ENCODE measurements around the gene FBXO34. TPM values are rescaled to one million over a fixed set of nuclear protein-coding genes. Genes with fewer than 3 reads are reported as not detected.

Gene FBXO34
- total RNA-seq, 2 donors from 2014 or later = 44.1 to 51.6 TPM

- no peak for DNase-seq
- Mint-ChIP-seq H3K36me3 (ENCODE audit: low read depth) (peaks cover 35% of the 10 kb centered on the region), H3K9me3 (no peaks in the 10 kb centered on the region), H3K27ac (no peak overlapping the region), H3K4me3 (no peak overlapping the region), H3K4me1 (peaks cover 14% of the 10 kb centered on the region), H3K27me3 (ENCODE audit: insufficient read depth) (no peaks in the 10 kb centered on the region)
- 87 to 99% methylated on average over 4 of the region's 4 CpGs for WGBS, 2 experiments (ENCODE audit: insufficient coverage in 1 of 2, insufficient read length in 1 of 2)
- Histone ChIP-seq H3K27ac (ENCODE audit: low read depth, low read length) (no peak overlapping the region), H3K27me3 (ENCODE audit: control insufficient read depth, insufficient read depth, low read length, poor library complexity, severe bottlenecking) (no peaks in the 10 kb centered on the region), H3K36me3 (ENCODE audit: control insufficient read depth, insufficient read depth, low read length) (peaks cover 32% of the 10 kb centered on the region), H3K4me3 (ENCODE audit: low read length) (no peak overlapping the region), H3K4me1 (ENCODE audit: control insufficient read depth, insufficient read depth, low read length) (no peaks in the 10 kb centered on the region), H3K9ac (ENCODE audit: extremely low read depth, low read length, poor library complexity, severe bottlenecking) (no peak overlapping the region), H3K9me3 (ENCODE audit: control insufficient read depth, low read length) (no peaks in the 10 kb centered on the region)
- TF ChIP-seq, protein P1, sequence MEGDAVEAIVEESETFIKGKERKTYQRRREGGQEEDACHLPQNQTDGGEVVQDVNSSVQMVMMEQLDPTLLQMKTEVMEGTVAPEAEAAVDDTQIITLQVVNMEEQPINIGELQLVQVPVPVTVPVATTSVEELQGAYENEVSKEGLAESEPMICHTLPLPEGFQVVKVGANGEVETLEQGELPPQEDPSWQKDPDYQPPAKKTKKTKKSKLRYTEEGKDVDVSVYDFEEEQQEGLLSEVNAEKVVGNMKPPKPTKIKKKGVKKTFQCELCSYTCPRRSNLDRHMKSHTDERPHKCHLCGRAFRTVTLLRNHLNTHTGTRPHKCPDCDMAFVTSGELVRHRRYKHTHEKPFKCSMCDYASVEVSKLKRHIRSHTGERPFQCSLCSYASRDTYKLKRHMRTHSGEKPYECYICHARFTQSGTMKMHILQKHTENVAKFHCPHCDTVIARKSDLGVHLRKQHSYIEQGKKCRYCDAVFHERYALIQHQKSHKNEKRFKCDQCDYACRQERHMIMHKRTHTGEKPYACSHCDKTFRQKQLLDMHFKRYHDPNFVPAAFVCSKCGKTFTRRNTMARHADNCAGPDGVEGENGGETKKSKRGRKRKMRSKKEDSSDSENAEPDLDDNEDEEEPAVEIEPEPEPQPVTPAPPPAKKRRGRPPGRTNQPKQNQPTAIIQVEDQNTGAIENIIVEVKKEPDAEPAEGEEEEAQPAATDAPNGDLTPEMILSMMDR (conservative IDR thresholded peaks at IDR 0.05) = no peak
Measured at GRCh38 chr14:55389330-55389729, 118.1 kb downstream of the FBXO34 start.

- Mint-ChIP-seq H3K36me3 (ENCODE audit: low read depth) (peaks cover 7% of the 10 kb centered on the region), H3K9me3 (no peaks in the 10 kb centered on the region), H3K4me1 (no peaks in the 10 kb centered on the region), H3K27me3 (ENCODE audit: insufficient read depth) (no peaks in the 10 kb centered on the region), H3K27ac (no peak overlapping the region), H3K4me3 (no peak overlapping the region)
- Histone ChIP-seq H3K9ac (ENCODE audit: extremely low read depth, low read length, poor library complexity, severe bottlenecking) (no peak overlapping the region), H3K27ac (ENCODE audit: low read depth, low read length) (no peak overlapping the region), H3K36me3 (ENCODE audit: control insufficient read depth, insufficient read depth, low read length) (peaks cover 13% of the 10 kb centered on the region), H3K27me3 (ENCODE audit: control insufficient read depth, insufficient read depth, low read length, poor library complexity, severe bottlenecking) (no peaks in the 10 kb centered on the region), H3K4me3 (ENCODE audit: low read length) (no peak overlapping the region), H3K4me1 (ENCODE audit: control insufficient read depth, insufficient read depth, low read length) (no peaks in the 10 kb centered on the region), H3K9me3 (ENCODE audit: control insufficient read depth, low read length) (no peaks in the 10 kb centered on the region)
- TF ChIP-seq, protein P1 (conservative IDR thresholded peaks at IDR 0.05) = no peak
- no peak for DNase-seq
- 98 to 100% methylated on average over 4 to 5 of the region's 5 CpGs for WGBS, 2 experiments (ENCODE audit: insufficient coverage in 1 of 2, insufficient read length in 1 of 2)
Measured at GRCh38 chr14:55398679-55399078, 127.5 kb downstream of the FBXO34 start.

GRCh38 chr14:55399183-55399582, 128.0 kb downstream of the FBXO34 start:
- no peak overlapping the region for H3K9ac ChIP-seq (ENCODE audit: extremely low read depth, low read length, poor library complexity, severe bottlenecking)
- H3K36me3 ChIP-seq (ENCODE audit: control insufficient read depth, insufficient read depth, low read length) = peaks cover 13% of the 10 kb centered on the region
- no peak overlapping the region for H3K27ac ChIP-seq (ENCODE audit: low read depth, low read length)
- H3K4me1 ChIP-seq (ENCODE audit: control insufficient read depth, insufficient read depth, low read length) = no peaks in the 10 kb centered on the region
- Mint-ChIP-seq H3K4me3 (no peak overlapping the region), H3K36me3 (ENCODE audit: low read depth) (peaks cover 7% of the 10 kb centered on the region), H3K27ac (no peak overlapping the region), H3K4me1 (no peaks in the 10 kb centered on the region), H3K27me3 (ENCODE audit: insufficient read depth) (no peaks in the 10 kb centered on the region), H3K9me3 (no peaks in the 10 kb centered on the region)
- no peak overlapping the region for H3K4me3 ChIP-seq (ENCODE audit: low read length)
- H3K9me3 ChIP-seq (ENCODE audit: control insufficient read depth, low read length) = no peaks in the 10 kb centered on the region
- WGBS, 2 experiments (ENCODE audit: insufficient coverage in 1 of 2, insufficient read length in 1 of 2) = 100% methylated on average over 1 of the region's 1 CpG
- no peaks in the 10 kb centered on the region for H3K27me3 ChIP-seq (ENCODE audit: control insufficient read depth, insufficient read depth, low read length, poor library complexity, severe bottlenecking)
- TF ChIP-seq, protein P1 (conservative IDR thresholded peaks at IDR 0.05) = no peak
- DNase-seq = no peak
